HEK293 (cell line): ENCODE results near the gene ARL15.

ENCODE experiments used
- CTCF ChIP-seq: fragments of 450-650 bp; formaldehyde crosslinking; IDR thresholded peaks from 2 replicates; pipeline ENCODE4 v1.5.1; 2016; ENCODE audit warnings: missing biosample characterization, missing genetic modification characterization
- GLIS2 ChIP-seq: fragments of 450-650 bp; formaldehyde crosslinking; IDR thresholded peaks from 2 replicates; pipeline ENCODE4 v1.5.1; 2016; ENCODE audit warnings: missing biosample characterization, missing genetic modification characterization
- KLF1 ChIP-seq: fragments of 450-650 bp; formaldehyde crosslinking; IDR thresholded peaks from 2 replicates; pipeline ENCODE4 v1.5.1; 2016; ENCODE audit warnings: missing biosample characterization, missing genetic modification characterization
- KLF10 ChIP-seq: fragments of 450-650 bp; IDR thresholded peaks from 2 replicates; pipeline ENCODE4 v1.5.1; 2018; ENCODE audit warnings: missing biosample characterization, mild to moderate bottlenecking, missing genetic modification characterization
- PBX3 ChIP-seq: sonication (generic); formaldehyde crosslinking; IDR thresholded peaks from 2 replicates; pipeline ENCODE4 v1.8.1; 2022; ENCODE audit warnings: mild to moderate bottlenecking, moderate library complexity, missing genetic modification reagents
- SP3 ChIP-seq: fragments of 450-650 bp; formaldehyde crosslinking; IDR thresholded peaks from 2 replicates; pipeline ENCODE4 v1.5.1; 2016; ENCODE audit warnings: missing biosample characterization, missing genetic modification characterization
- WT1 ChIP-seq: fragments of 450-650 bp; formaldehyde crosslinking; IDR thresholded peaks from 2 replicates; pipeline ENCODE4 v1.5.1; 2016; ENCODE audit warnings: missing biosample characterization, missing genetic modification characterization
- ZBTB1 ChIP-seq: fragments of 450-650 bp; formaldehyde crosslinking; IDR thresholded peaks from 2 replicates; pipeline ENCODE4 v1.5.1; 2016; ENCODE audit warnings: missing biosample characterization, missing genetic modification characterization
- ZBTB44 ChIP-seq: fragments of 450-650 bp; IDR thresholded peaks from 2 replicates; pipeline ENCODE4 v1.5.1; 2018; ENCODE audit warnings: missing biosample characterization, mild to moderate bottlenecking, missing genetic modification characterization
- ZNF24 ChIP-seq: fragments of 450-650 bp; formaldehyde crosslinking; IDR thresholded peaks from 2 replicates; pipeline ENCODE4 v1.5.1; 2016; ENCODE audit warnings: missing biosample characterization, missing genetic modification characterization
- ZNF473 ChIP-seq: fragments of 450-650 bp; formaldehyde crosslinking; IDR thresholded peaks from 2 replicates; pipeline ENCODE4 v1.5.1; 2017; ENCODE audit warnings: missing biosample characterization, missing genetic modification characterization
- ZNF558 ChIP-seq: fragments of 450-650 bp; formaldehyde crosslinking; IDR thresholded peaks from 2 replicates; pipeline ENCODE4 v1.5.1; 2016; ENCODE audit warnings: missing biosample characterization, missing genetic modification characterization
- ZNF76 ChIP-seq: fragments of 450-650 bp; formaldehyde crosslinking; IDR thresholded peaks from 2 replicates; pipeline ENCODE4; 2016; ENCODE audit warnings: low read depth, missing biosample characterization, missing genetic modification characterization, borderline replicate concordance
- ZNF843 ChIP-seq: fragments of 450-650 bp; formaldehyde crosslinking; IDR thresholded peaks from 2 replicates; pipeline ENCODE4 v1.5.1; 2016; ENCODE audit warnings: missing biosample characterization, missing genetic modification characterization

- TF ChIP-seq SP3 (tag by site-specific recombination) (no peak), CTCF (tag by site-specific recombination) (no peak), ZBTB44 (tag by site-specific recombination) (no peak), ZNF24 (tag by site-specific recombination) (no peak), GLIS2 (no peak), KLF10 (tag by site-specific recombination) (no peak), ZNF76 (tag by site-specific recombination) (no peak), ZNF843 (tag by site-specific recombination) (no peak), ZNF473 (tag by site-specific recombination) (no peak), WT1 (tag by site-specific recombination) (no peak), ZBTB1 (no peak), PBX3 (no peak), ZNF558 (tag by site-specific recombination) (no peak), KLF1 (tag by site-specific recombination) (no peak)
Measured at GRCh38 chr5:53902296-53902907, 408.0 kb downstream of the ARL15 start.
